Fibroblast of lung (primary cell): ENCODE data around the gene NCOA7.

ENCODE experiments used
- EZH2 ChIP-seq: IDR thresholded peaks from 2 replicates; pipeline ENCODE4 v1.5.1; 2012; ENCODE audit warnings: low read length, control low read depth, mild to moderate bottlenecking; ENCODE audit errors: missing control alignments
- TF ChIP-seq, protein P1 (sequence below), 2 donors: IDR thresholded peaks in 1 of 2; conservative IDR thresholded peaks in 1 of 2; 1 replicate in 1 of 2; 2 replicates in 1 of 2; pipeline ENCODE4 v1.5.1; 2011 to 2012; ENCODE audit warnings: low read length in 2 of 2, control low read depth in 1 of 2, inconsistent platforms in 1 of 2, low read depth in 1 of 2, mild to moderate bottlenecking in 1 of 2

DNA sequence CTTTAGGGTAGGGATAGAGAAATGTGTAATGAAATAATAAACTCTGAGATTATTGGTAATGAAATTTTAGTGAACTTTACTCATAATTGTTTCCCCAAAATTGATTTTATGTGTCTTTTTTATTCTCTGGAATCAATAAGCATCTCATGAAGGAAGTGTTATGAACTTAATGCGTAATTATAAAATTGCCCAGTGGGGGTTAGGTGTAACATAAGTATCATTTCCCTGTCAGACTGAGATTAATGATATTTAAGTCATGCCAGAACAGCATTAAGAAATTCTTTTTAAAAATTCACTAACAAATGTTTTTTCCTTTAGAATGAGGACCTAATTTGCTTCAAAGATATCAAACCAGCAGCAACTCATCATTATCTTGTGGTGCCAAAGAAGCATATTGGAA lies 175.8 kb downstream of the NCOA7 start:
- TF ChIP-seq, protein P1, sequence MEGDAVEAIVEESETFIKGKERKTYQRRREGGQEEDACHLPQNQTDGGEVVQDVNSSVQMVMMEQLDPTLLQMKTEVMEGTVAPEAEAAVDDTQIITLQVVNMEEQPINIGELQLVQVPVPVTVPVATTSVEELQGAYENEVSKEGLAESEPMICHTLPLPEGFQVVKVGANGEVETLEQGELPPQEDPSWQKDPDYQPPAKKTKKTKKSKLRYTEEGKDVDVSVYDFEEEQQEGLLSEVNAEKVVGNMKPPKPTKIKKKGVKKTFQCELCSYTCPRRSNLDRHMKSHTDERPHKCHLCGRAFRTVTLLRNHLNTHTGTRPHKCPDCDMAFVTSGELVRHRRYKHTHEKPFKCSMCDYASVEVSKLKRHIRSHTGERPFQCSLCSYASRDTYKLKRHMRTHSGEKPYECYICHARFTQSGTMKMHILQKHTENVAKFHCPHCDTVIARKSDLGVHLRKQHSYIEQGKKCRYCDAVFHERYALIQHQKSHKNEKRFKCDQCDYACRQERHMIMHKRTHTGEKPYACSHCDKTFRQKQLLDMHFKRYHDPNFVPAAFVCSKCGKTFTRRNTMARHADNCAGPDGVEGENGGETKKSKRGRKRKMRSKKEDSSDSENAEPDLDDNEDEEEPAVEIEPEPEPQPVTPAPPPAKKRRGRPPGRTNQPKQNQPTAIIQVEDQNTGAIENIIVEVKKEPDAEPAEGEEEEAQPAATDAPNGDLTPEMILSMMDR (conservative IDR thresholded peaks at IDR 0.05 in 1 of 2, IDR thresholded peaks at IDR 0.05 in 1 of 2; ENCODE audit: low read depth in 1 of 2, low read length in 2 of 2): no peak
- no peak for TF ChIP-seq EZH2
